Measurements from ENCODE around the gene ZDHHC14.

ZDHHC14 gene

GRCh38 chr6:157494132-157494710 is 113.2 kb downstream of the ZDHHC14 start:
- Histone ChIP-seq H3K4me3 (ENCODE audit: low read length) (no peak overlapping the region), H3K4me1 (ENCODE audit: control insufficient read depth, insufficient read depth, low read length) (peaks cover 9% of the 10 kb centered on the region), H3K27me3 (ENCODE audit: control insufficient read depth, insufficient read depth, low read length) (no peaks in the 10 kb centered on the region), H3K36me3 (ENCODE audit: control insufficient read depth, insufficient read depth, low read length) (no peaks in the 10 kb centered on the region), H3K9ac (ENCODE audit: low read length) (no peak overlapping the region), H3K9me3 (ENCODE audit: control insufficient read depth, low read length) (no peaks in the 10 kb centered on the region)

- H3K9me3 ChIP-seq (ENCODE audit: control insufficient read depth, low read length) = no peaks in the 10 kb centered on the region
- no peaks in the 10 kb centered on the region for H3K27me3 ChIP-seq (ENCODE audit: control insufficient read depth, insufficient read depth, low read length)
- peaks cover 9% of the 10 kb centered on the region for H3K4me1 ChIP-seq (ENCODE audit: control insufficient read depth, insufficient read depth, low read length)
- no peak overlapping the region for H3K9ac ChIP-seq (ENCODE audit: low read length)
- no peak overlapping the region for H3K4me3 ChIP-seq (ENCODE audit: low read length)
- no peaks in the 10 kb centered on the region for H3K36me3 ChIP-seq (ENCODE audit: control insufficient read depth, insufficient read depth, low read length)
Measured at GRCh38 chr6:157496534-157497095, 115.6 kb downstream of the ZDHHC14 start.

GRCh38 chr6:157497579-157497978 is 116.6 kb downstream of the ZDHHC14 start:
- H3K9ac ChIP-seq (ENCODE audit: low read length) = no peak overlapping the region
- H3K4me3 ChIP-seq (ENCODE audit: low read length) = no peak overlapping the region
- peaks cover 9% of the 10 kb centered on the region for H3K4me1 ChIP-seq (ENCODE audit: control insufficient read depth, insufficient read depth, low read length)
- no peaks in the 10 kb centered on the region for H3K27me3 ChIP-seq (ENCODE audit: control insufficient read depth, insufficient read depth, low read length)
- H3K9me3 ChIP-seq (ENCODE audit: control insufficient read depth, low read length) = no peaks in the 10 kb centered on the region
- H3K36me3 ChIP-seq (ENCODE audit: control insufficient read depth, insufficient read depth, low read length) = no peaks in the 10 kb centered on the region

- H3K4me3 ChIP-seq (ENCODE audit: low read length) = no peak overlapping the region
- no peak overlapping the region for H3K9ac ChIP-seq (ENCODE audit: low read length)
- no peaks in the 10 kb centered on the region for H3K27me3 ChIP-seq (ENCODE audit: control insufficient read depth, insufficient read depth, low read length)
- peaks cover 9% of the 10 kb centered on the region for H3K4me1 ChIP-seq (ENCODE audit: control insufficient read depth, insufficient read depth, low read length)
- no peaks in the 10 kb centered on the region for H3K9me3 ChIP-seq (ENCODE audit: control insufficient read depth, low read length)
- H3K36me3 ChIP-seq (ENCODE audit: control insufficient read depth, insufficient read depth, low read length) = no peaks in the 10 kb centered on the region
Measured at GRCh38 chr6:157498817-157499216, 117.8 kb downstream of the ZDHHC14 start.

GRCh38 chr6:157500022-157500421 is 119.0 kb downstream of the ZDHHC14 start:
- no peaks in the 10 kb centered on the region for H3K36me3 ChIP-seq (ENCODE audit: control insufficient read depth, insufficient read depth, low read length)
- no peaks in the 10 kb centered on the region for H3K9me3 ChIP-seq (ENCODE audit: control insufficient read depth, low read length)
- H3K27me3 ChIP-seq (ENCODE audit: control insufficient read depth, insufficient read depth, low read length) = no peaks in the 10 kb centered on the region

GRCh38 chr6:157503018-157503747 is 122.2 kb downstream of the ZDHHC14 start:
- no peaks in the 10 kb centered on the region for H3K27me3 ChIP-seq (ENCODE audit: control insufficient read depth, insufficient read depth, low read length)
- peaks cover 7% of the 10 kb centered on the region for H3K9me3 ChIP-seq (ENCODE audit: control insufficient read depth, low read length)
- no peaks in the 10 kb centered on the region for H3K36me3 ChIP-seq (ENCODE audit: control insufficient read depth, insufficient read depth, low read length)

More at GRCh38 chr6:157500022-157500421, 119.0 kb downstream of the ZDHHC14 start:
- H3K9ac ChIP-seq (ENCODE audit: low read length) = no peak overlapping the region
- H3K4me1 ChIP-seq (ENCODE audit: control insufficient read depth, insufficient read depth, low read length) = no peaks in the 10 kb centered on the region
- no peak overlapping the region for H3K4me3 ChIP-seq (ENCODE audit: low read length)

GRCh38 chr6:157505912-157506491 is 125.0 kb downstream of the ZDHHC14 start:
- no peak overlapping the region for H3K4me3 ChIP-seq (ENCODE audit: low read length)
- no peak overlapping the region for H3K9ac ChIP-seq (ENCODE audit: low read length)
- H3K27me3 ChIP-seq (ENCODE audit: control insufficient read depth, insufficient read depth, low read length) = no peaks in the 10 kb centered on the region
- H3K4me1 ChIP-seq (ENCODE audit: control insufficient read depth, insufficient read depth, low read length) = no peaks in the 10 kb centered on the region
- H3K36me3 ChIP-seq (ENCODE audit: control insufficient read depth, insufficient read depth, low read length) = no peaks in the 10 kb centered on the region
- peaks cover 7% of the 10 kb centered on the region for H3K9me3 ChIP-seq (ENCODE audit: control insufficient read depth, low read length)

More at GRCh38 chr6:157503018-157503747, 122.2 kb downstream of the ZDHHC14 start:
- Histone ChIP-seq H3K4me3 (ENCODE audit: low read length) (no peak overlapping the region), H3K9ac (ENCODE audit: low read length) (no peak overlapping the region), H3K4me1 (ENCODE audit: control insufficient read depth, insufficient read depth, low read length) (no peaks in the 10 kb centered on the region)

- no peaks in the 10 kb centered on the region for H3K36me3 ChIP-seq (ENCODE audit: control insufficient read depth, insufficient read depth, low read length)
- H3K4me3 ChIP-seq (ENCODE audit: low read length) = no peak overlapping the region
- no peaks in the 10 kb centered on the region for H3K4me1 ChIP-seq (ENCODE audit: control insufficient read depth, insufficient read depth, low read length)
- H3K27me3 ChIP-seq (ENCODE audit: control insufficient read depth, insufficient read depth, low read length) = no peaks in the 10 kb centered on the region
- H3K9me3 ChIP-seq (ENCODE audit: control insufficient read depth, low read length) = peaks cover 7% of the 10 kb centered on the region
- H3K9ac ChIP-seq (ENCODE audit: low read length) = no peak overlapping the region
Measured at GRCh38 chr6:157510323-157511188, 129.6 kb downstream of the ZDHHC14 start.

- Histone ChIP-seq H3K4me3 (ENCODE audit: low read length) (no peak overlapping the region), H3K9ac (ENCODE audit: low read length) (no peak overlapping the region), H3K36me3 (ENCODE audit: control insufficient read depth, insufficient read depth, low read length) (no peaks in the 10 kb centered on the region), H3K4me1 (ENCODE audit: control insufficient read depth, insufficient read depth, low read length) (no peaks in the 10 kb centered on the region), H3K9me3 (ENCODE audit: control insufficient read depth, low read length) (no peaks in the 10 kb centered on the region), H3K27me3 (ENCODE audit: control insufficient read depth, insufficient read depth, low read length) (no peaks in the 10 kb centered on the region)
Measured at GRCh38 chr6:157511682-157512381, 130.8 kb downstream of the ZDHHC14 start.

GRCh38 chr6:157512382-157512682 is 131.3 kb downstream of the ZDHHC14 start:
- Histone ChIP-seq H3K9me3 (ENCODE audit: control insufficient read depth, low read length) (no peaks in the 10 kb centered on the region), H3K36me3 (ENCODE audit: control insufficient read depth, insufficient read depth, low read length) (no peaks in the 10 kb centered on the region), H3K4me1 (ENCODE audit: control insufficient read depth, insufficient read depth, low read length) (no peaks in the 10 kb centered on the region), H3K9ac (ENCODE audit: low read length) (no peak overlapping the region), H3K4me3 (ENCODE audit: low read length) (no peak overlapping the region), H3K27me3 (ENCODE audit: control insufficient read depth, insufficient read depth, low read length) (no peaks in the 10 kb centered on the region)

- Histone ChIP-seq H3K9ac (ENCODE audit: low read length) (no peak overlapping the region), H3K4me3 (ENCODE audit: low read length) (no peak overlapping the region)
Measured at GRCh38 chr6:157513004-157513603, 132.1 kb downstream of the ZDHHC14 start.

More at GRCh38 chr6:157513004-157513603, 132.1 kb downstream of the ZDHHC14 start:
- Histone ChIP-seq H3K9me3 (ENCODE audit: control insufficient read depth, low read length) (no peaks in the 10 kb centered on the region), H3K4me1 (ENCODE audit: control insufficient read depth, insufficient read depth, low read length) (no peaks in the 10 kb centered on the region), H3K27me3 (ENCODE audit: control insufficient read depth, insufficient read depth, low read length) (no peaks in the 10 kb centered on the region), H3K36me3 (ENCODE audit: control insufficient read depth, insufficient read depth, low read length) (no peaks in the 10 kb centered on the region)

Measured in mucosa of stomach (tissue), 1 donor.